ENCODE data around the gene PKIG. TPM values are rescaled to one million over a fixed set of nuclear protein-coding genes. Genes with fewer than 3 reads are reported as not detected.

Gene PKIG
- polyA plus RNA-seq, 3 donors = 0.67 to 1.4 (median 0.84) TPM

DNA sequence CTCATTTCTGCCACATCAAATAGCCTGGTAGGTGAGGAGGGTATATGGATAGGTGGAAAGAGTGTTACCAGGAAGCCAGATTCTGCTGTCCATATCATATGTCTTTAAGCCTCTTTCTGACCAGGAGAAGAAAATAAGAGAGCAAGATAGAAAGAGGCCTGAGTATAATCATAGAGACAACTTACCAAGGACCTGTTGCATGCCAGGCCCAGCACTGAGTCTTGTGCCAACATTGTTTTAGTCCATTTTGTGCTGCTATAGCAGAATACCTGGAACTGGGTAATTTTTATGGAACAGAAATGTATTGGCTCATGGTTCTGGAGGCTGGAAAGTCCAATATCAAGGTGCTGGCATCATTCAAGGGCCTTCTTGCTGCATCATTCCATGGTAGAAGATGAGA lies 76.4 kb downstream of the PKIG start:
- peaks cover 5 to 6% of the 10 kb centered on the region in 2 donors for H3K4me1 ChIP-seq (ENCODE audit: control insufficient read depth in 1 of 2, insufficient read depth in 2 of 2, low read length in 2 of 2)
- DNase-seq = no peak
- H2AFZ ChIP-seq (ENCODE audit: insufficient read depth, low read depth, low read length, poor library complexity, severe bottlenecking) = no peak overlapping the region
- Mint-ChIP-seq H3K4me3 (no peak overlapping the region), H3K27ac (no peak overlapping the region), H3K36me3 (no peaks in the 10 kb centered on the region), H3K4me1 (peaks cover 15% of the 10 kb centered on the region), H3K27me3 (ENCODE audit: low read depth in 3 of 3) (peaks cover 0 to 7% (median 1%) of the 10 kb centered on the region in 3 donors), H3K9me3 (peaks cover 14 to 27% (median 20%) of the 10 kb centered on the region in 7 donors)
- TF ChIP-seq, protein P1, sequence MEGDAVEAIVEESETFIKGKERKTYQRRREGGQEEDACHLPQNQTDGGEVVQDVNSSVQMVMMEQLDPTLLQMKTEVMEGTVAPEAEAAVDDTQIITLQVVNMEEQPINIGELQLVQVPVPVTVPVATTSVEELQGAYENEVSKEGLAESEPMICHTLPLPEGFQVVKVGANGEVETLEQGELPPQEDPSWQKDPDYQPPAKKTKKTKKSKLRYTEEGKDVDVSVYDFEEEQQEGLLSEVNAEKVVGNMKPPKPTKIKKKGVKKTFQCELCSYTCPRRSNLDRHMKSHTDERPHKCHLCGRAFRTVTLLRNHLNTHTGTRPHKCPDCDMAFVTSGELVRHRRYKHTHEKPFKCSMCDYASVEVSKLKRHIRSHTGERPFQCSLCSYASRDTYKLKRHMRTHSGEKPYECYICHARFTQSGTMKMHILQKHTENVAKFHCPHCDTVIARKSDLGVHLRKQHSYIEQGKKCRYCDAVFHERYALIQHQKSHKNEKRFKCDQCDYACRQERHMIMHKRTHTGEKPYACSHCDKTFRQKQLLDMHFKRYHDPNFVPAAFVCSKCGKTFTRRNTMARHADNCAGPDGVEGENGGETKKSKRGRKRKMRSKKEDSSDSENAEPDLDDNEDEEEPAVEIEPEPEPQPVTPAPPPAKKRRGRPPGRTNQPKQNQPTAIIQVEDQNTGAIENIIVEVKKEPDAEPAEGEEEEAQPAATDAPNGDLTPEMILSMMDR (IDR thresholded peaks at IDR 0.05) = no peak
- H4K20me1 ChIP-seq (ENCODE audit: insufficient read depth, low read length) = no peaks in the 10 kb centered on the region
- intact Hi-C loops (cut with micrococcal nuclease) = no loop called here
- no peak overlapping the region for H3K9ac ChIP-seq (ENCODE audit: insufficient read depth, low read length, poor library complexity, severe bottlenecking)
- H3K27me3 ChIP-seq (ENCODE audit: control insufficient read depth in 2 of 2, insufficient read depth in 2 of 2, low read length in 2 of 2) = no peaks in the 10 kb centered on the region
- H3K9me3 ChIP-seq (replicated peaks in 1 of 2; ENCODE audit: control insufficient read depth in 1 of 2, insufficient read depth in 1 of 2, low read length in 2 of 2) = peaks cover 0 to 14% of the 10 kb centered on the region in 2 donors
- H3K36me3 ChIP-seq (replicated peaks in 1 of 2; ENCODE audit: control insufficient read depth in 1 of 2, insufficient read depth in 2 of 2, low read length in 2 of 2) = no peaks in the 10 kb centered on the region
- H3K27ac ChIP-seq (ENCODE audit: low read depth in 1 of 2, low read length in 2 of 2) = no peak overlapping the region
- no peak overlapping the region for H3K4me3 ChIP-seq (replicated peaks in 1 of 3; ENCODE audit: low read depth in 2 of 3, low read length in 3 of 3)
- H3K4me2 ChIP-seq (replicated peaks; ENCODE audit: extremely low read depth, low read length, poor library complexity, severe bottlenecking) = no peak overlapping the region
- no peaks in the 10 kb centered on the region for H3K79me2 ChIP-seq (ENCODE audit: insufficient read depth, low read length)

DNA sequence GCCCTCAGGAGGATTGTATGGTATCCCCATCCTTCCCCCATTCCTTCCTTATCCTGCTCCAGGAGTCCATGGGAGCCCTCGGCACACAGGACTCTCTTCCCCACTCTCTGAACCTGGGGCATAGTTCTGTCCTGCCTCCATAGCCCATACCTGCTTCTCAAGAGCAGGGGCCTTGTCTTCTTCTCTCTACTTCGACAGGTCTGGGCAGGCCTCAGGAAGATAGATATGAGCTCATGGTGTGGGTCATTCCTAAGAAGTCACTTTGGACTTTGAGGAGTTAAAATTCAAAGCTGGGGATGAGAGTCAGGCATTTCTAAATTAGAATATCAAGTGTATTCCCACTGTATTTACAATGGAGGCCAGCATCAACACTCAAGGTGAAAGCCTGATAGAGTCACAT lies 77.6 kb downstream of the PKIG start:
- DNase-seq = no peak
- TF ChIP-seq, protein P1 (IDR thresholded peaks at IDR 0.05) = no peak

More for the DNA sequence above, 77.6 kb downstream of the PKIG start:
- Histone ChIP-seq H3K9me3 (replicated peaks in 1 of 2; ENCODE audit: control insufficient read depth in 1 of 2, insufficient read depth in 1 of 2, low read length in 2 of 2) (peaks cover 0 to 14% of the 10 kb centered on the region in 2 donors), H3K9ac (ENCODE audit: insufficient read depth, low read length, poor library complexity, severe bottlenecking) (no peak overlapping the region), H3K4me2 (replicated peaks; ENCODE audit: extremely low read depth, low read length, poor library complexity, severe bottlenecking) (no peak overlapping the region), H2AFZ (ENCODE audit: insufficient read depth, low read depth, low read length, poor library complexity, severe bottlenecking) (no peak overlapping the region), H3K27ac (ENCODE audit: low read depth in 1 of 2, low read length in 2 of 2) (no peak overlapping the region), H3K27me3 (ENCODE audit: control insufficient read depth in 2 of 2, insufficient read depth in 2 of 2, low read length in 2 of 2) (no peaks in the 10 kb centered on the region), H3K4me3 (replicated peaks in 1 of 3; ENCODE audit: low read depth in 2 of 3, low read length in 3 of 3) (no peak overlapping the region), H3K79me2 (ENCODE audit: insufficient read depth, low read length) (no peaks in the 10 kb centered on the region), H3K4me1 (ENCODE audit: control insufficient read depth in 1 of 2, insufficient read depth in 2 of 2, low read length in 2 of 2) (peaks cover 16% of the 10 kb centered on the region in 2 donors), H4K20me1 (ENCODE audit: insufficient read depth, low read length) (no peaks in the 10 kb centered on the region), H3K36me3 (replicated peaks in 1 of 2; ENCODE audit: control insufficient read depth in 1 of 2, insufficient read depth in 2 of 2, low read length in 2 of 2) (no peaks in the 10 kb centered on the region)
- Mint-ChIP-seq H3K27ac (peak overlapping the region in 1 of 7 donors; percentile 7), H3K27me3 (ENCODE audit: low read depth in 3 of 3) (peaks cover 0 to 7% (median 1%) of the 10 kb centered on the region in 3 donors), H3K36me3 (no peaks in the 10 kb centered on the region), H3K9me3 (peaks cover 14 to 27% (median 20%) of the 10 kb centered on the region in 7 donors), H3K4me1 (peaks cover 26% of the 10 kb centered on the region), H3K4me3 (no peak overlapping the region)
- intact Hi-C loops (cut with micrococcal nuclease) = loop anchor here in 1 of 2 donors (10.0 kb wide), 1 partner anchor 85 kb away; no protein-coding TSS in a partner anchor
- WGBS (ENCODE audit: insufficient coverage) = no CpG with 5 or more reads among the region's 2 CpGs
